Neural cell (in vitro differentiated cells): ENCODE results near the gene TIMM23. TPM values are rescaled to one million over a fixed set of nuclear protein-coding genes. Genes with fewer than 3 reads are reported as not detected.

Source experiments
- H2AFZ ChIP-seq: fragments of 200-600, 300-800 bp; sonication (generic), shearing (Covaris generic); 2 replicates; pipeline ENCODE4 v1.6.0; 2014; ENCODE audit warnings: low read depth, mild to moderate bottlenecking, antibody characterized with exemption, low read length, moderate library complexity
- H3F3A ChIP-seq: fragments of 200-600 bp; shearing (Covaris generic); 2 replicates; pipeline ENCODE4 v1.6.1; 2016; ENCODE audit warnings: mild to moderate bottlenecking, moderate library complexity, mixed read lengths, antibody characterized with exemption, low read length; ENCODE audit not compliant: insufficient read depth, poor library complexity, severe bottlenecking
- H3K27ac ChIP-seq: fragments of 200-600, 300-800 bp; sonication (generic), shearing (Covaris generic); 2 replicates; pipeline ENCODE4 v1.5.1; 2014; ENCODE audit warnings: mild to moderate bottlenecking, low read length, moderate library complexity
- H3K27me3 ChIP-seq: fragments of 300-800, 200-600 bp; sonication (generic), shearing (Covaris generic); 2 replicates; pipeline ENCODE4 v1.6.0; 2014; ENCODE audit warnings: mild to moderate bottlenecking, low read depth, low read length, moderate library complexity; ENCODE audit not compliant: insufficient read depth
- H3K36me3 ChIP-seq: fragments of 300-800, 200-600 bp; sonication (generic), shearing (Covaris generic); 2 replicates; pipeline ENCODE4 v1.5.1; 2014; ENCODE audit warnings: mild to moderate bottlenecking, antibody characterized with exemption, low read length, moderate library complexity; ENCODE audit not compliant: insufficient read depth
- H3K4me2 ChIP-seq: fragments of 300-800, 200-600 bp; sonication (generic), shearing (Covaris generic); 2 replicates; pipeline ENCODE4 v1.6.0; 2014; ENCODE audit warnings: mild to moderate bottlenecking, low read length
- H3K4me3 ChIP-seq: fragments of 300-800, 200-600 bp; sonication (generic), shearing (Covaris generic); 2 replicates; pipeline ENCODE4 v1.5.1; 2014; ENCODE audit warnings: mild to moderate bottlenecking, low read length, moderate library complexity
- H3K79me2 ChIP-seq: fragments of 200-600 bp; shearing (Covaris generic); replicated peaks from 2 replicates; pipeline ENCODE4 v1.6.0; 2014; ENCODE audit warnings: mild to moderate bottlenecking, low read length, moderate library complexity; ENCODE audit not compliant: insufficient read depth
- H3K9ac ChIP-seq: fragments of 300-800, 200-600 bp; sonication (generic), shearing (Covaris generic); 2 replicates; pipeline ENCODE4 v1.6.1; 2016; ENCODE audit warnings: mild to moderate bottlenecking, low read length, mixed read lengths
- H3K9me2 ChIP-seq: fragments of 200-600 bp; shearing (Covaris generic); 2 replicates; pipeline ENCODE4 v1.6.1; 2016; ENCODE audit warnings: mild to moderate bottlenecking, low read length, mixed read lengths; ENCODE audit not compliant: insufficient read depth
- H3K9me3 ChIP-seq: fragments of 200-600, 300-800 bp; sonication (generic), shearing (Covaris generic); 2 replicates; pipeline ENCODE4 v1.6.1; 2016; ENCODE audit warnings: mild to moderate bottlenecking, mixed run types, low read length, moderate library complexity, mixed read lengths
- H4K20me1 ChIP-seq: fragments of 200-600 bp; shearing (Covaris generic); 2 replicates; pipeline ENCODE4 v1.6.1; 2016; ENCODE audit warnings: mild to moderate bottlenecking, mixed run types; ENCODE audit not compliant: insufficient read depth
- CTCF ChIP-seq: fragments of 450-650 bp; IDR thresholded peaks from 2 replicates; pipeline ENCODE4 v1.5.1; 2014; ENCODE audit warnings: antibody characterized with exemption, mild to moderate bottlenecking, moderate library complexity; ENCODE audit not compliant: poor library complexity, severe bottlenecking
- EP300 ChIP-seq: fragments of 450-650 bp; conservative IDR thresholded peaks from 2 replicates; pipeline ENCODE4 v1.6.1; 2014; ENCODE audit warnings: antibody characterized with exemption, mild to moderate bottlenecking, moderate library complexity; ENCODE audit not compliant: poor library complexity, severe bottlenecking
- EZH2 ChIP-seq: fragments of 200-600, 300-800 bp; shearing (Covaris generic), sonication (generic); IDR thresholded peaks from 2 replicates; pipeline ENCODE4 v1.6.1; 2014; ENCODE audit warnings: antibody characterized with exemption, low read length, borderline replicate concordance, mild to moderate bottlenecking; ENCODE audit not compliant: insufficient read depth, poor library complexity, severe bottlenecking
- MXI1 ChIP-seq: fragments of 450-650 bp; conservative IDR thresholded peaks from 2 replicates; pipeline ENCODE4 v1.6.1; 2014; ENCODE audit warnings: antibody characterized with exemption, mild to moderate bottlenecking; ENCODE audit not compliant: poor library complexity, severe bottlenecking
- POLR2AphosphoS5 ChIP-seq: IDR thresholded peaks from 2 replicates; pipeline ENCODE4 v1.6.1; 2012
- RAD21 ChIP-seq: fragments of 450-650 bp; conservative IDR thresholded peaks from 2 replicates; pipeline ENCODE4 v1.6.1; 2014; ENCODE audit warnings: antibody characterized with exemption, mild to moderate bottlenecking, moderate library complexity
- REST ChIP-seq: IDR thresholded peaks from 2 replicates; pipeline ENCODE4 v1.6.1; 2012; ENCODE audit warnings: borderline replicate concordance
- SMC3 ChIP-seq: fragments of 450-650 bp; conservative IDR thresholded peaks from 2 replicates; pipeline ENCODE4 v1.6.1; 2014; ENCODE audit warnings: antibody characterized with exemption, mild to moderate bottlenecking, moderate library complexity; ENCODE audit not compliant: poor library complexity
- TAF1 ChIP-seq: IDR thresholded peaks from 2 replicates; pipeline ENCODE4 v1.6.1; 2012; ENCODE audit warnings: low read depth
- polyA plus RNA-seq: library from polyadenylated mRNA; depleted of rRNA; stranded (reverse); fragments of >200 nt; gene quantifications from 2 replicates; pipeline ENCODE4 v1.2.3, GENCODE V29; 2014

The TIMM23 gene
- polyA plus RNA-seq, 1 donor from 2014 or later: 67.0 TPM

DNA sequence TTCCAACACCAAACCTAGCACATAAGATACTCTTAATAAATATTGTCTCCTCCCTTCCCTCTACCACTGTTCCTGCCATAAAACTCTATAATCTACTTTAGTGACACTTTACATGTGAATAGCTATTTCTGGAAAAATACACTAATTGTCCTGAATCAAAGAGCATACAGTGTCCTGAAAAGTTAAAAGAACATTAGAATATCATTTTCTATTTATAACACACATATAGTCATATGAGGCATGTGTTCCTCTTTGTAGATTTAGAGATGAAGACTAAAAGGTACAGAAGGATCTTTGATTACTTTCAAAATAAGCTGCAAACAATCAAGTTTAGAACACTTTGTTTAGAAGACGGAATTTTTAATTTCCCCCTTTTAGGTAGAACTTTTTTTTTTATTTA lies 44.5 kb downstream of the TIMM23 start:
- Histone ChIP-seq H2AFZ (no peak overlapping the region), H3K36me3 (peaks cover 5% of the 10 kb centered on the region), H3K79me2 (peaks cover 53% of the 10 kb centered on the region), H3K4me2 (no peak overlapping the region), H3K9ac (no peak overlapping the region), H3K27ac (no peak overlapping the region), H3F3A (no peaks in the 10 kb centered on the region), H3K27me3 (no peaks in the 10 kb centered on the region), H4K20me1 (peaks cover 4% of the 10 kb centered on the region), H3K9me3 (no peaks in the 10 kb centered on the region), H3K9me2 (no peaks in the 10 kb centered on the region), H3K4me3 (no peak overlapping the region)
- TF ChIP-seq MXI1 (no peak), SMC3 (no peak), EP300 (no peak), CTCF (no peak), TAF1 (no peak), EZH2 (no peak), REST (no peak), RAD21 (no peak), POLR2AphosphoS5 (no peak)

DNA sequence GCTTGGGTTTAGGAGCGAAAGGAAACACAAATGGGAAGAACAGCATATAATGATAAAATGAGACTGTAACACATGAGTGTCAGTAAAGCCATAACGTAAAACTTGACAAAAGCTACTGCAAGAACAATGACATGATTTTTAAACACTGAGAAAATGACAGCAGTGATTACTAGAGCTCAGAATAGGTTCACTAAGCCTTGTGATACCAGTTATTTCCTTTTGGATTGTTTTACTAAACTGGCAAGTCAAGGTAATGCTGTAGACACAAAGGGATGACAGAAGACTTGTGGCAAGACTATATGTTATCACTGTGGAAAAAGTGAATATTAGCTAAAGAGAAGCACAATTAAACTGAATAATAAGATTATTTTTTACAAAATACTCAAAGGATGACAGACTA lies 45.4 kb downstream of the TIMM23 start:
- Histone ChIP-seq H3F3A (no peaks in the 10 kb centered on the region), H3K27ac (no peak overlapping the region), H3K9me3 (no peaks in the 10 kb centered on the region), H3K27me3 (no peaks in the 10 kb centered on the region), H3K36me3 (no peaks in the 10 kb centered on the region), H4K20me1 (peaks cover 4% of the 10 kb centered on the region), H3K4me2 (no peak overlapping the region), H3K9ac (no peak overlapping the region), H2AFZ (no peak overlapping the region), H3K79me2 (peaks cover 62% of the 10 kb centered on the region), H3K9me2 (no peaks in the 10 kb centered on the region), H3K4me3 (no peak overlapping the region)
- TF ChIP-seq REST: no peak
- TF ChIP-seq POLR2AphosphoS5: no peak
- no peak for TF ChIP-seq MXI1
- no peak for TF ChIP-seq EZH2
- no peak for TF ChIP-seq SMC3
